Epithelial cell of prostate (primary cell): ENCODE measurements around the gene GAS6.

ENCODE experiments used
- DNase-seq: peaks from one replicate; pipeline ENCODE4 v3.0.0-alpha.2; 2011; ENCODE audit warnings: low read depth, low spot score
- H3K27ac ChIP-seq: fragments of 450-650 bp; 2 replicates; pipeline ENCODE4 v1.5.1; 2017; ENCODE audit warnings: mild to moderate bottlenecking

The GAS6 gene

GRCh38 chr13:113888701-113889330 lies 24.9 kb upstream of the GAS6 start:
- no peak for DNase-seq
- H3K27ac ChIP-seq: no peak overlapping the region

GRCh38 chr13:113887700-113888201 lies 23.9 kb upstream of the GAS6 start:
- no peak overlapping the region for H3K27ac ChIP-seq
- DNase-seq: no peak

GRCh38 chr13:113886561-113887112 lies 22.8 kb upstream of the GAS6 start:
- no peak overlapping the region for H3K27ac ChIP-seq

GRCh38 chr13:113884821-113885220 lies 20.9 kb upstream of the GAS6 start:
- DNase-seq: no peak
- H3K27ac ChIP-seq: no peak overlapping the region

More at GRCh38 chr13:113886561-113887112, 22.8 kb upstream of the GAS6 start:
- no peak for DNase-seq

GRCh38 chr13:113883921-113884804 lies 20.3 kb upstream of the GAS6 start:
- H3K27ac ChIP-seq: no peak overlapping the region
- DNase-seq: no peak

GRCh38 chr13:113883314-113883811 lies 19.5 kb upstream of the GAS6 start:
- no peak for DNase-seq
- no peak overlapping the region for H3K27ac ChIP-seq

- no peak overlapping the region for H3K27ac ChIP-seq
- DNase-seq: no peak
Measured at GRCh38 chr13:113882716-113883115, 18.8 kb upstream of the GAS6 start.

- H3K27ac ChIP-seq: no peak overlapping the region
- DNase-seq: no peak
Measured at GRCh38 chr13:113882267-113882630, 18.4 kb upstream of the GAS6 start.

GRCh38 chr13:113881614-113882266 lies 17.9 kb upstream of the GAS6 start:
- DNase-seq: peak; percentile 22

GRCh38 chr13:113880651-113881611 lies 17.1 kb upstream of the GAS6 start:
- peak overlapping the region; percentile 37 for H3K27ac ChIP-seq
- no peak for DNase-seq

More at GRCh38 chr13:113881614-113882266, 17.9 kb upstream of the GAS6 start:
- peak overlapping the region; percentile 37 for H3K27ac ChIP-seq

GRCh38 chr13:113879494-113880360 lies 15.9 kb upstream of the GAS6 start:
- no peak for DNase-seq
- H3K27ac ChIP-seq: no peak overlapping the region

- DNase-seq: no peak
- no peak overlapping the region for H3K27ac ChIP-seq
Measured at GRCh38 chr13:113879017-113879416, 15.1 kb upstream of the GAS6 start.

- no peak overlapping the region for H3K27ac ChIP-seq
- DNase-seq: no peak
Measured at GRCh38 chr13:113877149-113877990, 13.5 kb upstream of the GAS6 start.

GRCh38 chr13:113876346-113877148 lies 12.7 kb upstream of the GAS6 start:
- H3K27ac ChIP-seq: no peak overlapping the region
- DNase-seq: no peak

- DNase-seq: no peak
Measured at GRCh38 chr13:113875837-113876281, 12.0 kb upstream of the GAS6 start.

GRCh38 chr13:113875429-113875815 lies 11.5 kb upstream of the GAS6 start:
- H3K27ac ChIP-seq: no peak overlapping the region
- DNase-seq: no peak

More at GRCh38 chr13:113875837-113876281, 12.0 kb upstream of the GAS6 start:
- H3K27ac ChIP-seq: no peak overlapping the region
